ENCODE measurements around the gene AGTR1.

GRCh38 chr3:148778926-148779325, 81.2 kb downstream of the AGTR1 start:
- TF ChIP-seq CTCF (IDR thresholded peaks at IDR 0.05) (no peak), EZH2 (IDR thresholded peaks at IDR 0.05) (no peak)

Measured in neural progenitor cell (in vitro differentiated cells).